ENCODE results near the gene ARHGAP23.
"Not testable (repeated sequence)": the region's sequence is repeated elsewhere in the genome, so short reads cannot be mapped to it uniquely, and the experiment has no call there.

The ARHGAP23 gene

DNA sequence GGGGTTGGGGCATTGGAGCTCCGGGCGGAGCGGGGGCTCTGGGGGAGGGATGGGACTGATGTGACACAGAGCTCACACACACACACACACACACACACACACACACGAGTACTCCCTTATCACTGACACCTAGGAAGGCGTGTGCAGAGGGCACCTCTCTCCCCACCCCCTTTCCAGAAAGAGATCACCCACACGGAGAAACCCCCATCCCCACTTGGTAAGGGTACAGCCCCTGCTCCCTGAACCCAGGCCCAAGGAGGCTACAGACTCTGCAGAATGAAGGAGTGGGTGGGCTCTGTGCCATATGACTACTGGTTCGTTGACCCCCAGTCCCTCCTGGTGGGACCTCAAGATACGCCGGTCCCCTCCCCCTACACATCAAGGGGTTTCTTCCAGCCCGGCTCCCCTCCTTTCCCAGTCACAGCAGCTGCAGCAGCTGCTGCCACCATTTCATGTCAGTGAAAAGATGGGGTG lies 8.7 kb upstream of the ARHGAP23 start:
- in situ Hi-C loops (cut with MboI; ENCODE audit: low sequenced_read_pairs) = loop anchor here (10.0 kb wide), 2 partner anchors 135 to 165 kb away; no protein-coding TSS in a partner anchor

DNA sequence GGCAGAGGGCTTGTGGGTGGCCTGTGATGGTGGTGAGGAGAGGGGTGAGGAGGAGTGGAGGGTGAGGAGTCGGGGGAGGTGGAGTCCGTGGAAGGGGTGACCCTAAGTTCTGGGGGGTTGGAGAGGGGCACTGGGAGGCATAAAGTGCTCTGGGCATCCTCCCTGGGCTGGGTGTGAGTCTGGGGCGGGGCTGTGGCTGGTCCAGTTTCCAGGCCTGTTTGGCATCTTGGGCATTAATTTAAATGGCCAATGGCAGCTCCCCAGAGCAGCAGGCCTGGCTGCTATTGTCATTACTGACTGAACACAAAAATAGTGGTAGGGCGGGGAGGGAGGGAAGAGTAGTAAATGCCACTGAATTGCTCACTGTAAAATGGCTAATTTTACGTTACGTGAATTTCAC lies 7.7 kb upstream of the ARHGAP23 start:
- in situ Hi-C loops (cut with MboI; ENCODE audit: low sequenced_read_pairs) = loop anchor here (10.0 kb wide), 1 partner anchor 244 kb away; no protein-coding TSS in a partner anchor

DNA sequence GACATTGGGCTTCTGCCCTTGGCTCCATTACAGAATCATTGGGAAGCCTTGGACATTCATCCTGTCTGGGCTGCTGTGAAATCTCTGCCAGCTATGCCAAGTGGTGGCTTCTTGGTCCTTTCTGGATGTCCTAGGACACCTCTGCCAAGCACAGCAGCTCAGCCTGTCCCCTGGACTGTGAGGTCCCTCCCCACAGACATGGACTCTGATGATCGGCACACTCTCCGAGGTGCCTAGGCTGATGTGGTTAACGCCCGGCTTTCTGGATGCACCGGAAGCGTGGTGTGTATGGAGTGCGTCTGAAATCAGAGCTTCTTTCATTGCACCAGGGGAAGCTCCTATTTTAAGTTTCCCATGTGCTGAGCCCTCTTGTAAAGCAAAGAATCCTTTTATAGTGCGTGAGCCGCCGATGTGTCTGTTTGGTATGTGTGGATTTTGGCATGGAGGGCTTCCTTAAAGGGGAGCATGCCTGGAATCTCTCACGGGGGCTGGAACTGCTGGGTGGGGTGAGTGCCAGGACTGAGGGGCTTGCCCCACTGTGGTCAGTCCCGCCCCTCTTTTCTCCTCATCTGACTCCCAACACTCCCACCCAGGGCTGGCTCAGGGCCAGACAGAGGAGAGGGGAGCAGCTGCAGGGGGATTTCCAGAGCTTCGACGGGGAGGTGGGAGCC lies 7.0 kb upstream of the ARHGAP23 start:
- in situ Hi-C loops (cut with MboI; ENCODE audit: low sequenced_read_pairs) = loop anchor here (10.0 kb wide), 1 partner anchor 243 kb away; no protein-coding TSS in a partner anchor

DNA sequence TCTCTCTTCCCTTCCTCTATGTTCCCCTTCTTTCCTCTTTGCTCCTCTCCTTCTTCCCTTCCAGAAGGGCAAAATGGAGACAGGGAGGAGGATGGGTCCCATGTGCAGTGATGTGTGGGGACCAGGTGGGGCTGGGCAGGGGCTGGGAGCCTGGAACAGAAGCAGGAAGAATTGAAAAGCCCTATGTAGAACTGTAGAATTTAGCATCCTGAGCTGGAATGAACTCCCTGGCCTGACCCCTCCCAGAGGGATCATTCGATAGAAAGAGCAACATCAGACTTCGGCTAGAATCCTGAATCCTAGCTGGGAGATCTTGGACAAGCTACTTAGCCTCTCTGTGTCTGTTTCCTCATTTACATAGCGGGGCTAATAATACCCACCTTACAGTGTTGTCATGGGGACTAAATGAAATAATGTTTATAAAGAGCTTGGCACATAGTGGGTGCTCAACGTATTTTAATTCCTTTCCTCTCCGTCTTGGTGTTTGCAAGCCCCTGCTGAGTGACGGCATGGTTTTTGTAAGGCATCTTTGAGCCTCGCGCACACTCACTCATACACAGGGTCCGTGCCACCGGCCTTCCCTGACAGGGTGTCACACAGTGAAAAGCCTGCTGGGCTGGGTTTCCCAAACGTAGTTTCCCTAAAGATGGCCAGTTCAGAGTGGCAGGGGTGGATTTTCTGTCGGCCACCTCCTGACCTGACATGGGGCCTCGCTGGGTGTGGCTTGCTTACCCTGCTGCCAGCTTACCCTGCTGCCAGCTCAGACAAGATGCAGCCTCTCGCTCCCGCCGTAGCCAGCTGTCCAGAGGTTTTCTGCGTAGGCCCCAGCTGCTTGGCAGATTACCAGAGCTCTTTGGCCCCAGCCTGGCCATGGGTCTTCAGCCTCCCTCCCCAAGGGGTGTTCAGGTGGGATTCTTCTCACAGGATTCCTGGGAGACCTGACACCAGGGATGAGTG lies 6.1 kb upstream of the ARHGAP23 start:
- in situ Hi-C loops (cut with MboI; ENCODE audit: low sequenced_read_pairs) = loop anchor here (10.0 kb wide), 1 partner anchor 243 kb away; no protein-coding TSS in a partner anchor

DNA sequence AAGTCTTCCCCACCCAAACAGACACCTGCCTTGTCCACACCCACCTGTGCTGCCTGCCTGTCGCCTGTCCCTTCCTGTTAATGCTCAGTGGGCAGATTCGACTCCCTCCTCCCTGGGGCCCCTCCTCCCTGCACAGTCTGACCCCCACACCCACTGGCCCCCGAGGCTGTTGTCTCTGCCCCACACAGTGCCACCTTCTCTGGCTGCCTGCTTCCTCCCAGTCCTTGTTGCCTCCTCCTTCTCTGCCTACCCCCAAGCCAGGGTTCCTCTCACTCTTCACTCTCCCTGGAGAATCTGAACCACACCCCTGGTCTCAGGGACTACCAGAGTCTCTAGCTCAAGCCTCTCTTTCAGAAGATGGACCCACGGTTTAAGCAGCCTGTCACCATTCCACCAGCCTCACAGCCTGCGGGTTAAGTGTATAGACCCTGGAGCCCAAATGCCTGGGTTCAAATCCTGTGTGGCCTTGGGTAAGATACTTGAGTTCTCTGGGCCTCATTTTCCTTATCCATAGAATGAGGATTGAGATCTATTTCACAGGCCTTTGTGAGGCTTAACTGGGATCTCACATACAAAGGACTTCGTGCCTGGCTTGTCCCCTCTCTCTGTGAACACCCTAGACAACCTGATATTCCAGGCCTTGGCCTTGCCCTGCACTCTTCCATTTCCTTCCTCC lies 3.8 kb upstream of the ARHGAP23 start:
- in situ Hi-C loops (cut with MboI; ENCODE audit: low sequenced_read_pairs) = loop anchor here (10.0 kb wide), 1 partner anchor 240 kb away; no protein-coding TSS in a partner anchor

DNA sequence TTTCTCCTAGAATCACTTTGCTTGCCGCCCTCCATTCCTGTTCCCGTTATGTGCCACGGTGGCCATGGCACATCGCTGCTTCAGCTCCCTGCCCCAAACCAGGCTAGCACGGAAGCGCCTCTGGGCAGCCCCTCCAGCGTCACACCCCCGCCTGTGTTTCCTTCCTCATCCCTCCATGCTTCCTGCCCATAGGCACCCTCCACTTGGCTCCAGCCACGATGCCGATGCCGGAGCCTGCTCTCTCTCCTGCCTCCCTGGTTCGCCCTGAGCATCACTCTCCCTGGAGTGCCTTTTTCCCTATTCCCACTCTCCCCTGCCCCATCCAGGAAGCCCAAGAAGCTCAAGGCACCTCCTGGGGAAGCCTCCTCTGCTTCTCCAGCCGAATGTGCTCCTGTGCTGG lies 3.2 kb upstream of the ARHGAP23 start:
- in situ Hi-C loops (cut with MboI; ENCODE audit: low sequenced_read_pairs) = loop anchor here (5.0 to 10.0 kb wide), 2 partner anchors 57 to 240 kb away; no protein-coding TSS in a partner anchor

DNA sequence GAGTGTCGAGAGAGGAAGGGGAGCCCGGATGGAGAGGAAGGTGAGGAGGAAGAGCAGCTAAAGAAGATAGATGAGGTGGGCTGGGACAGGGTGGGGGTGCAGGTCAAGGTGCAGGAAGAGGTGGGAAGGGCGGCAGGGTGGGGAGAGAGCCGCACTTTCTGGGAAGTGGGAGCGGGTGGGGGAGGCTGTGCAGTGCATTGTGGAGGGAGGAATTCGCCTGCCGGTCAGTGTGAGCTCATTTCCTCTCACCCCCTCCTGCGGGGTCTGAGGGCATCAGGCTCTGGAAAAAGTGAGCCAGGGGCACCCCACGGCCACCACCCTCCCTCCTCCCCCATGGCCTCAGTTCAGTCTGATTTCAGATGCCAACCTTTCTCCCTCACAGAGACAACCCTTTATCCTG lies 2.5 kb upstream of the ARHGAP23 start:
- in situ Hi-C loops (cut with MboI; ENCODE audit: low sequenced_read_pairs) = loop anchor here (5.0 to 10.0 kb wide), 2 partner anchors 57 to 239 kb away; no protein-coding TSS in a partner anchor

DNA sequence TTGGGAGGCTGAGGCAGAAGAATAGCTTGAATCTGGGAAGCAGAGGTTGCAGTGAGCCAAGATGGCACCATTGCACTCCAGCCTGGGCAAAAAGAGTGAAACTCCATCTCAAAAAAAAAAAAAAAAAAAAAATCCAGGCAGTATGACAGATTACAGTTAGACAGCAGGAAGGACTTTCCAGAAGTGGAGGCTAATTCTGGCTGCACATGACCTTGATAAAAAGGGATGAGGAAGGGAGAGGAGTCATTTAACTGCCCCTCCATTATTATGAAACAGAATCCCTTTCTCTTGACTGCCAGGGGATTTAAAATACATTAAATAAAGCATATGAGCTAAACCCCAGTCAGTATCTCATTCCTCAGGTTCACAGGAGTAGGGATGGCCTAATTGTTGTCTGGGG lies 1.8 kb upstream of the ARHGAP23 start:
- in situ Hi-C loops (cut with MboI; ENCODE audit: low sequenced_read_pairs) = loop anchor here (5.0 to 10.0 kb wide), 2 partner anchors 56 to 238 kb away; no protein-coding TSS in a partner anchor

DNA sequence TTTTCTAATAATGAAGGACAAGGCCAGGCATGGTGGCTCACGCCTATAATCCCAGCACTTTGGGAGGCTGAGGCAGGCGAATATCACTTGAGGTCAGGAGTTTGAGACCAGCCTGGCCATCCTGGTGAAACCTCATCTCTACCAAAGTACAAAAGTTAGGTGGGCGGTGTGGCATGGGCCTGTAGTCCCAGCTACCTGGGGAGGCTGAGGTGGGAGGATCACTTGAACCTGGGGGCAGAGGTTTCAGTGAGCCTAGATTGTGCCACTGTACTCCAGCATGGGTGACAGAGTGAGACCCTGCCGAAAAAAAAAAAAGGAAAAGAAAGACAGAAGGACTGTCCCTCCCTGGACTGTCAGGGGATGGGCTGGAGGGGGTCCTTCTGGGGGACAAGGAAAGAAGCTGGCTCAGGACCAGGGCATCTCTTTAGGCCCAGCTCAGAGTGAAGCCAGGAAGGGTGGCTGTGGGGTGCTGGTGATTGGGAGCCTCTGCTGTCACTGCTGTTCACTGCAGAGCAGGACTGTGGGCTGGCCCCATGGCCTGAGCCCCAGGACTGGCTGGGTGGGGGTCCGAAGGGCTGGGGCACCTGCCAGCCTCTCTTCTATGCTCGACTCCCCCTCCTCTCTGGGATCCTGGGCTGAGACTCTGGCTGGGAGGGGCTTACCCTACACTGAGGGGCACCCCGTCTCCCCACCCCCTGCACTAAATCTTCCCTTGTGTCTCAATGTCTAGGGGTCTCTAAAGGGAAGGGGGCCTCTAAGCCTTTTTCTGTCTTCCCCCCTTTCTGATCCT lies 909 bp upstream of the ARHGAP23 start:
- in situ Hi-C loops (cut with MboI; ENCODE audit: low sequenced_read_pairs) = loop anchor here (5.0 to 10.0 kb wide), 2 partner anchors 55 to 237 kb away; no protein-coding TSS in a partner anchor

DNA sequence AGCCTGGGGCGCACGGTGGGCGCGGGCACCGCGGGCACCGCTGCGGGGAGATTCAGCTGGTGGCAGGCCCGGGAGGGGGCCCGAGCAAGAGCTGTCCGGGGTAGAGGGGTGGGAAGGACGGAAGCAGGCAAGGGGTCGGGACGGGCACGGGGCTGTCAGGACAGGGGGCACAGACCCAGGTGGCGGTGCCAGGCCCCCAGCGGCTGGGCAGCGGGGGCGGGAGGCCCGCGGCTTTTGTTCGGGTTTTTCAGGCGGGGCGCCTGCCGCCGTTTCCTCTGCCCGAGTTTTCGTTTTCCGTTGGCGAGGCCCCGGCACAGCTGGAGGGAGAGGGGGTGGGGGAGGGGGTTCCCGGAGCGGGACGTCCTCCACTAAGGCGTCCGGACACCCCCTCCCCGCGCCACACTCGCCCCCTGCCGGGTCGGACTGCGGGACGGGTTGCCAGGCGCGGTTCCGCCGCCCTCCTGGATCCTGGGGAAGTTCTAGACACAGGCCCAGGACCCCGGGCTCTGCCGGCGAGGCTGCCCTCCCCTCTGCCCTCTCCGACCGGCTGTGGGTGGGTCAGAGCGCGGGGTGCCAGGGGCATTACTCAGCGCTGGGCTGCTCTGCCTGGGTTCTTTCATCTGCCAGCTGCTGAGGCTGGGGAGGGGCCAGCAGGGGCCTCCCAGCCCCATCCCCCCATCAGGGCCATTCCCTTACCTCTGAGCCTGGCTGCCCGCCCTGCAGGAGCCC lies 543 bp downstream of the ARHGAP23 start:
- in situ Hi-C loops (cut with MboI; ENCODE audit: low sequenced_read_pairs) = loop anchor here (5.0 to 10.0 kb wide), 2 partner anchors 53 to 236 kb away; no protein-coding TSS in a partner anchor

DNA sequence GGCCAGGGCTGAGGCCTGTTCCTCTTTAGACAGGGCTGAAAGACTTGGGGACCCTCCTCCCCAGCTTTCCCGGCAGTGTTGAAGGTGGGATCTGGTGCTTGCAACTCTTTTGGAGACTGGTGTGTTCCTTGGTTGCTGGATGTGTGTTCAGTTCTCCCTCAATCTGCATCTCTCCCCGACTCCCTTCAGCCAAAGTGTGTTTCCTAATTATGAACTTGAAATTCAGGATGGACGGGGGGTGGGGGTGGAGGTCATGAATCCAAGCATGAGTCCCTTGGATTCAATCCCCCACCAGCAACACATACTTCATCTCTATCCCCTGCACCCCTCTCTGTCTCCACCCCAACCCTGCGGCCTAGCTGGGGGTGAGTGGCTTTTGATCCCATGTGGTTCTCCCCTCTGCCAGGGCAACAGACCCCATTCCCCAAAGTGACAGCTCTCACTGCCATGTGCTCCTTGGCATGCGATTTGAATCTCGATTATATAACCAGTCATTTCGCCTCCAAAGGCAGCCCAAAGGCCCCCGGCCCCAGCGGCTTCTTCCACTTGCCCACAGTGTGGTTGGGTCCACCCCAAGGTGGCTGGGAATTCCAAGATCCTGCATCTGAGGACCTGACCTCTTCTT lies 1.3 kb downstream of the ARHGAP23 start:
- in situ Hi-C loops (cut with MboI; ENCODE audit: low sequenced_read_pairs) = loop anchor here (5.0 to 10.0 kb wide), 2 partner anchors 53 to 235 kb away; no protein-coding TSS in a partner anchor

DNA sequence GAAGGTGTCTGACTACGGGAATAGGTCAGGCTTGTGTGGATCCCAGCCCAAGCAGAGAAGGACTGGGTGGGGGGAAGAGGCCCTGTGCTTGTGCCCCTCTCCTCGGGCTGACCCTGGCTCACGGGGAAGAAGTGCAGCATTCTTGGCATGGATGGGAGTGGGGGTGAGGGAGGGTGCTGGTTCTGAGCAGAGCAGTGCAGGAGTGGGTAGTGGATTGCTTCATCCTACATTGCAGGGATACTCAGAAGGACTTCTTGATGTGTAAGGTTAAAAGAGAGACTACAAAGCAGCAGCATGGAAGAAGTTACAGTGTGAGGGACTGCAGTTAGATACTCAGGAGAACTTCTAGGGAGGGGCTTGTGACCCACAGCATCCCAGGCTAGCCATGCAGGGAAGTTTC lies 2.1 kb downstream of the ARHGAP23 start:
- in situ Hi-C loops (cut with MboI; ENCODE audit: low sequenced_read_pairs) = no loop called here

DNA sequence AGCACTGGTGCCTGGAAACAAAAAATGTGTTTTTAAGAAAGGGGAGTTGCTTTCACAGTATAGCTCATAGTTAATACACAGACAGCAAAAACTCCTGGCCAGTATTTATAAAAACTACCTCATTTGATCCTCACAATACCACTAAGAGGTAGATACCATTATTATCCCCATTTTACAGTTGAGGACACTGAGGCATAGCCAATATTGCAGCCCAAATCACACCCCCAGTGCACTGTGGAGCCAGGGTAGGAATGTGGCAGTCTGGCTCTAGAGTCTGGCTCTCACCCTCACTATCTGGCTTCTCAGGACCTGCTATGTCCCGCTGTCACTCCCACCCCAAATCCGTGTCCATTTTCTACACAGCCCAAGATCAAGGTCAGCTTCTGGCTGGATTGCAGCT lies 2.6 kb downstream of the ARHGAP23 start:
- in situ Hi-C loops (cut with MboI; ENCODE audit: low sequenced_read_pairs) = no loop called here

DNA sequence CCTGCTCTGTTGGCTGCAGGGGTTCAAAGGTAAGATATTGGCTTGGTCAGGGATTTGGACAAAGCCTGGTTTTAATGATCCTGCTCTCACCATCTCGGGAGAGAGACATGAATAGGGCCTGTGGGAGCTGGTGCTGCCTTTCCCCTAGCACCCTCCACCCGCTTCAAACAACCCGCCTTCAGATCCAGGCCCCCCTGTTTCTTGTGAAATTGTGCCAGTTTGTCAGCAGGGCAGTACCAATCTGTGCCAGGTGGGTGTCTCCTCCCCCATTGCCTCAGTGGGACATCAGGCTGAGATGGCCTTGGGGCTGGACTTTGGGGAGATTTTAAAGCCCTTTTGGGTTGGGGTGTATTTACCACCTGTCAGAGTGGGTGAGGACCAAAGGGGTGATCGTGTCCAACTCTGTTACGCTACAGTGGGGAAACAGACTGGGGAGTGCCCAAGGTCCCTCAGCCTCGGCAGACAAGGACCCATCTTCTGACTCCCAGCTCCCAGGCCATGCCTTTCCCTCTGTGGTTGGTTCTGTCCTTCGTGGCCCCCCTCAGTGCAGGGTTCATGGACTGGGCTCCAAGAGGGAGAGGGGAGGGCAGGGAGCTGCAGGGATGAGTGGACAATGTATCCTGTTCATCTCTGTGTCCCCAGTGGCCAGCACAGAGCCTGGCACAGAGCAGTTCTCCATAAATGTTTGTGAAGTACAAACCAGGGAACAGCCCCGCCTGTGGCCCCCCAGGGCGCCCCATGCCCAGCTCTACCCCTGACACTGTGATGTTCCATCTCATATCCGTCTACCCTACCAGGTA lies 3.3 kb downstream of the ARHGAP23 start:
- in situ Hi-C loops (cut with MboI; ENCODE audit: low sequenced_read_pairs) = no loop called here

DNA sequence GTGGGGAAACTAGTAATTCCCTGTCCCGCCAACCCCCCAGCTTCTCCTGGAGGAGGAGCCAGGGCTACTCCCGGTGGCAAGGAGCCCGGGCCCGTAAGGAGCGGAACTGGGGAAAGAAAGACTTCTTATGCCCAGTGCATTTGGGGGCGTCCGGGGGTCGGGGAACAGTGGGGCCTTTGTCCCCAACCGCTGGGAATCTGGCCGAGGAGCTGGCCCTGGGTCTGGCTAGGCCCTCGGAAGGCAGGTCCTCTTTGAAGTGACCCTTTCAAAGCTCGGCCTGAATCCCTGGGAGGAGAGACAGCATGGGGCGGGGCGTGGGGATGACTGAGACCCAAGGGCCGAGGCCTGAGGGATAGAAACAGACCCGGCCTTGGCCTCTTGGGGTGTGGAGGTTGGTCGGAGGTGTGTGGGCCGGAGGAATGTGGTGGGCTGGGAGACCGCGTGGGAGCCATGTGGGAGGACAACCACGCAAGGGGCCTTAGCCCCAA lies 6.0 kb downstream of the ARHGAP23 start:
- in situ Hi-C loops (cut with MboI; ENCODE audit: low sequenced_read_pairs) = no loop called here

DNA sequence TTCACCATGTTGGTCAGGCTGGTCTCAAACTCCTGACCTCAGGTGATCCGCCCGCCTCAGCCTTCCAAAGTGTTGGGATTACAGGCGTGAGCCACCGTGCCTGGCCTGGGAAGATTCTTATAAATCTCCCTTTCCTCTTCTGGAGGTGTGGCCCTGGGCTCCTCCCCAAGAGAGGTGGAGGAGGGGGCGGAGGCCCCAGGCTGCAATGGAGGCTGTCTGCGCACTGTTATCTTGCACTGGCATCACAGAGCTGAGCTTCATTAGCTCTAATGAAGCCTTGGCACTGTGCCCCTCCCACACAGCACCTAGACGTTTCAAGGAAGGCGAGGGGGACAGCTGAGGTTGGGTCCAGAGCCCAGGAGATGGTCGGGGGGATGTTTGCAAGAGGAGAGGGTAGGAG lies 7.5 kb downstream of the ARHGAP23 start:
- in situ Hi-C loops (cut with MboI; ENCODE audit: low sequenced_read_pairs) = no loop called here

DNA sequence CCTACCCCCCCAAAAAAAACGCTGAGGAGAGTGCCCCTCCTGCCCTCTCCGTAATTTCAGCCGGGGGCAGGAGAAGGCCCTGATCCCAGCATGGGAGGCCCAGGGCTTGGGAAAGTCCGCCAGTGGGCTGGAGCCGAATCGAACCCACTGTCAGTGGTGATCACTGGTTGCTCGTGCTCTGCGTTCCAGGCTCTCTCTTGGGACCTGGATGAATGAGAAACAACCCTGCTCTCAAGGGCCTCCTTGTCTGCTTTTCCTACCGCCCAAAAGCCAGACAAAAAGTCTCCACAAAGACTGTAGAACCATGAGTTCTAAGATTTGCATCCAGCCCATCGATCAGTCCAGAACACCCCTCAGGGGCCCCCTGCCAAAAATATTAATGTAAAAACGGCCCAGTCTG lies 8.1 kb downstream of the ARHGAP23 start:
- in situ Hi-C loops (cut with MboI; ENCODE audit: low sequenced_read_pairs) = no loop called here

DNA sequence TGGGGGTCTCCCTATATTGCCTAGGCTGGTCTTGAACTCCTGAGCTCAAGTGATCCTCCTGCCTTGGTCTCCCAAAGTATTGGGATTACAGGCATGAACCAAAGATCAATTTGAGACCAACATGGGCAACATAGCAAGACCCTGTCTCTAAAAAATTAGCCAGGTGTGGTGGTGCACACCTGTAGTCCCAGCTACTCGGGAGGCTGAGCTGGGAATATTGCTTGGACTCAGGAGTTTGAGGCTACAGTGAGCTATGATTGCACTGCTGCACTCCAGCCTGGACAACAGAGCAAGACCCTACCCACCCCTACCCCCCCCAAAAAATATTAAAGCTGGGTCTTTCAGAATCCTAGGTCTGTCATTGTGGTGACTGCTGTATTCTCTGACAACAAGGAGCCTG lies 9.0 kb downstream of the ARHGAP23 start:
- in situ Hi-C loops (cut with MboI; ENCODE audit: low sequenced_read_pairs) = not testable (repeated sequence)

Data from HL-60/S4 (cell line).